EH (cell line): ENCODE measurements around the gene HAUS2.

Experiments used
- DNase-seq: peaks from one replicate; pipeline ENCODE4 v3.0.0-alpha.2; 2015; ENCODE audit warnings: low read depth

Gene HAUS2

GRCh38 chr15:42608752-42609488, 60.3 kb downstream of the HAUS2 start:
- no peak for DNase-seq

GRCh38 chr15:42611532-42611931, 62.9 kb downstream of the HAUS2 start:
- no peak for DNase-seq

GRCh38 chr15:42612367-42612912, 63.8 kb downstream of the HAUS2 start:
- DNase-seq: no peak

- no peak for DNase-seq
Measured at GRCh38 chr15:42616107-42616506, 67.5 kb downstream of the HAUS2 start.
